Thoracic aorta (tissue), 2 donors: ENCODE measurements around the gene KSR1. TPM values are rescaled to one million over a fixed set of nuclear protein-coding genes. Genes with fewer than 3 reads are reported as not detected.

Experiments
- ATAC-seq: fragments of 150-250 bp; one replicate; pipeline ENCODE4 v1.8.0; 2017; ENCODE audit warnings: low read depth; ENCODE audit not compliant: insufficient number of reproducible peaks, low FRiP score
- DNase-seq: peaks from one replicate; pipeline ENCODE4 v3.0.0-alpha.2; 2020; ENCODE audit warnings: low spot score
- H3K27ac ChIP-seq, 2 donors: fragments of 200-600 bp; sonication (generic); 1 replicate in 1 of 2; 2 replicates in 1 of 2; pipeline ENCODE4 v1.5.1; 2016; ENCODE audit warnings: mild to moderate bottlenecking in 2 of 2, moderate library complexity in 2 of 2
- H3K27me3 ChIP-seq: fragments of 200-600 bp; sonication (generic); replicated peaks from 2 replicates; pipeline ENCODE4 v1.6.0; 2016; ENCODE audit warnings: mild to moderate bottlenecking; ENCODE audit not compliant: insufficient read depth
- H3K36me3 ChIP-seq: fragments of 200-600 bp; sonication (generic); one replicate; pipeline ENCODE4 v1.5.1; 2016
- H3K4me1 ChIP-seq, 2 donors: fragments of 200-600 bp; sonication (generic); 1 replicate in 1 of 2; 2 replicates in 1 of 2; pipeline versions ENCODE4 v1.5.1 to v1.6.0; 2016; ENCODE audit warnings: low read depth in 2 of 2, mild to moderate bottlenecking in 1 of 2; ENCODE audit not compliant: control insufficient read depth in 1 of 2
- H3K4me3 ChIP-seq: fragments of 200-600 bp; sonication (generic); 2 replicates; pipeline ENCODE4 v1.5.1; 2016; ENCODE audit warnings: mild to moderate bottlenecking
- H3K9me3 ChIP-seq: fragments of 200-600 bp; sonication (generic); 2 replicates; pipeline ENCODE4 v1.5.1; 2016
- CTCF ChIP-seq: fragments of 200-600 bp; sonication (generic); IDR thresholded peaks from one replicate; pipeline ENCODE4 v1.5.1; 2019; ENCODE audit warnings: antibody characterized with exemption
- total RNA-seq, 2 donors: library from RNA; depleted of rRNA; stranded (reverse); fragments of >200 nt; gene quantifications; one replicate each; pipeline versions ENCODE4 v1.1.0 to v1.2.3, GENCODE V29; 2016

The KSR1 gene
- total RNA-seq, 2 donors from 2014 or later = 17.6 to 46.0 TPM

GRCh38 chr17:27602721-27603420 is 146.6 kb downstream of the KSR1 start:
- ATAC-seq (no peak), DNase-seq (peak; percentile 41)
- H3K9me3 ChIP-seq = no peaks in the 10 kb centered on the region
- H3K36me3 ChIP-seq = peaks cover 10% of the 10 kb centered on the region
- H3K4me3 ChIP-seq = no peak overlapping the region
- no peaks in the 10 kb centered on the region for H3K4me1 ChIP-seq
- no peaks in the 10 kb centered on the region for H3K27me3 ChIP-seq
- no peak overlapping the region for H3K27ac ChIP-seq
- peak; percentile 94 for TF ChIP-seq CTCF

GRCh38 chr17:27603421-27603770 is 147.1 kb downstream of the KSR1 start:
- H3K4me3 ChIP-seq = no peak overlapping the region
- H3K9me3 ChIP-seq = no peaks in the 10 kb centered on the region
- no peak for ATAC-seq
- H3K4me1 ChIP-seq = no peaks in the 10 kb centered on the region
- no peak overlapping the region for H3K27ac ChIP-seq
- TF ChIP-seq CTCF = no peak
- H3K27me3 ChIP-seq = no peaks in the 10 kb centered on the region
- DNase-seq = no peak
- peaks cover 10% of the 10 kb centered on the region for H3K36me3 ChIP-seq

GRCh38 chr17:27603880-27604794 is 147.9 kb downstream of the KSR1 start:
- Histone ChIP-seq H3K9me3 (no peaks in the 10 kb centered on the region), H3K36me3 (peaks cover 13% of the 10 kb centered on the region), H3K27ac (no peak overlapping the region), H3K4me1 (no peaks in the 10 kb centered on the region), H3K4me3 (no peak overlapping the region), H3K27me3 (no peaks in the 10 kb centered on the region)
- DNase-seq (no peak), ATAC-seq (no peak)
- no peak for TF ChIP-seq CTCF

GRCh38 chr17:27605409-27605808 is 149.2 kb downstream of the KSR1 start:
- no peak overlapping the region for H3K4me3 ChIP-seq

More at GRCh38 chr17:27605409-27605808, 149.2 kb downstream of the KSR1 start:
- no peak for TF ChIP-seq CTCF
- ATAC-seq (no peak), DNase-seq (no peak)
- no peaks in the 10 kb centered on the region for H3K27me3 ChIP-seq
- H3K9me3 ChIP-seq = no peaks in the 10 kb centered on the region
- H3K4me1 ChIP-seq = no peaks in the 10 kb centered on the region
- peaks cover 20% of the 10 kb centered on the region for H3K36me3 ChIP-seq
- H3K27ac ChIP-seq = no peak overlapping the region
